NCI-H345 treated with DMSO at 0.1 percent for 48 hours (cell line): Measurements from ENCODE around the gene SLC37A1.

Experiments
- DNase-seq: peaks from one replicate; lab custom pipeline; 2025; ENCODE audit not compliant: unreplicated experiment; lab: John Stamatoyannopoulos, UW

SLC37A1 gene

DNA sequence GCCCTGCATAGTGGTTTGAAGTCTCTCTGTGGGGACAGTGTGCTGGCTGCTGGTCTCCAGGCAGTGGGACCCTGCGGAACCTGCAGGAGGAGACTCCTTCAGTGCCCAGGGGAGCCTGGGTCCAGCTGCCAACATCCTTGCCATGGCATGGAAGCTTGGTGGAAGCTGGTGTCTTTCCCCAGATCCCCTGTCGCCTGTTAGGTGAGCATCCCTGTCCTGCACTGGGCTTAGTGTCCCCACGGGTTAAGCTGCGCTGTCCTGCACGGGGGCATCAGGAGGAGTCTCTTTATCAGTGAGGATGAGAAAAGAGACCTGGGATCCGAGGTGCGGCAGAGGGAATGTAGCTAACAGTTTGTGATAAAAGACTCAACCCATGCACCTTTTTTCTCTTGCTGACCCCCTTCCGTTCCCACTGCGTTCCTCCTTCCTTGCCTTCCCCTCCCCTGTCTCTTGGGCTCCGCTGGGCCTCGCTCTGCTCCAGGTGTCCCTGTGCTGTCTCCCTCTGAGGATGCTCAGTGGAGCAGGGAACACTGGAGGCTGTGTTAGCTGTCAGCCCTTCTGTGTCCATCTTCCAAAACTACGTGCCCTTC lies 59.3 kb downstream of the SLC37A1 start:
- no peak for DNase-seq

DNA sequence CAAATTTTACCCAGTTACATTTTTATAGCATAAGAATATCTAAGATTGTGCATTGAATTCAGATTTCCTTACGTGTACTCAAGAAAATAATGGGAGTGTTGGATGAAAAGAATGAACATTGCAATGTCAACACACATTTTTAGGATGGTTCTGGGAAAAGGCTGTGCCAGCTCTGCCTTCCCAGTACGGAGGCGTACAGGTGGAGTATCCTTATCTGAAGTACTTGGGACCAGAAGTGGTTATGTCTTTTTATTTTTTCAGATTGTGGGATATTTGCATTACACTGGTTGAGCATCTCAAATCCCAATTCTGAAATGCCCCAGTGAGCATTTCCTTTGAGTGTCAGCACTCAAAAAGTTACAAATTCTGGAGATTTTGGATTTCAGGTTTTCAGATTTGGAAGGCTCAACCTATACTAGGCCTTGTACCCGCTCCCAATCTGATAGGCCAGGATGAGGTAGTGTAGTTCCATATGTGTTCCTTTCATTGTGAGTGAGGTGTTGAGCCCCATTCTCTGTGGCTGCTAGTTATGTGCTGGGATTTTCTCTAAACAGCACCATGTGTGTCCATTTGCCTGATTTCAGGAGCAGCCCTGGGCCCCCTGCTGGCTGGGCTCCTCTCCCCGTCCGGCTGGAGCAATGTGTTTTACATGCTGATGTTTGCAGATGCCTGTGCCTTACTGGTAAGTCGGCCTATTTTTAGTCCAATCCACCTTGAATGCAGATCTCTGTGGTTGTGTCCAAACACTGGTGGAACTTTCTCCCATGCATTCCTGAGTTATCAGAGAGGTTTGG lies 60.8 kb downstream of the SLC37A1 start:
- no peak for DNase-seq

GRCh38 chr21:42575111-42575510 lies 61.5 kb downstream of the SLC37A1 start:
- DNase-seq: no peak

- DNase-seq: no peak
Observed at GRCh38 chr21:42576639-42577038, 63.0 kb downstream of the SLC37A1 start.

DNA sequence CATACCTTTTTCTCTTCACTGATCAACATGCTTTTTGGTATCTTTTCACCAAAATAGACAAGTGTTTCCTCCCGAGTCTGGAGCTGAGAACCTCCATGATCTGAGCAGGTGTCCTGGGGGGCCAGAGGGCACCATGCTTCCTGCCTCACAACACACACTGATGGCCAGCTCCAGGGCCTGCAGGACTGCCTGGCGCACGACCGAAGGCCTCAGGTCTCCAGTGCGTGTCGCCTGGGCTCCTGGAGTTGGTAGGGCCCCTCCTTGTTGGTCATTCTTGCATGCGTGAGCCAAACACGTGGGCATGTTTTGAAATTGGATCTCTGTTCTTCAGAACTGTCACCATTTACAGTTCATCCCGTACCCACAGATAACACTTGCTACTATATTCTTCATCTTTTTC lies 64.4 kb downstream of the SLC37A1 start:
- DNase-seq: no peak

GRCh38 chr21:42578761-42579415 lies 65.2 kb downstream of the SLC37A1 start:
- no peak for DNase-seq

GRCh38 chr21:42579456-42580075 lies 65.9 kb downstream of the SLC37A1 start:
- DNase-seq: no peak

- no peak for DNase-seq
Observed at GRCh38 chr21:42580076-42580792, 66.6 kb downstream of the SLC37A1 start.

DNA sequence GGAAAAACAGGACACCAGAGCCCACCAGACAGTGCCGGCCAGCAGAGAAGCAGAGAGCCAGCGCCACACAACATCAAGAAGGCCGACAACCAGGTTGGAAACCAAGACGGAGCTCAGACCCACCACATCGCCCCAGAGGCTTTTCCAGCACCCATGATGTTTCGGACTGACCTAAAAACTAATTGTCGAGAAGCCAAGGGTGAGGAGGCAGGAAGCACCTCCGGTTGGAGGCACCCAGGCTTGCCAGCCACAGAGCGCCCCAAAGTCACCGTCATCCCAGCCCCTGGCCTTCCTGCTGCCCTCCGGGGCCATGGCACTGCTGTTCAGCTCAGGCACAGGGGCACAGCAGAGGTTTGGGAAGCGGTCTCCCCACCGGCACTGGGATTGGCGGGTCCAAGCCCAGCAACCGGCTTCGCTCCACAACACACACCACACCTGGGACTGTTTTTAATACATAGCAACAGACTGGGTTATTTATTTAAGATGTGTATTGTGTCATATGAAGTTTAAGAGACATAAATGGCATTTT lies 67.2 kb downstream of the SLC37A1 start:
- no peak for DNase-seq

GRCh38 chr21:42581336-42581992 lies 67.8 kb downstream of the SLC37A1 start:
- DNase-seq: no peak

DNA sequence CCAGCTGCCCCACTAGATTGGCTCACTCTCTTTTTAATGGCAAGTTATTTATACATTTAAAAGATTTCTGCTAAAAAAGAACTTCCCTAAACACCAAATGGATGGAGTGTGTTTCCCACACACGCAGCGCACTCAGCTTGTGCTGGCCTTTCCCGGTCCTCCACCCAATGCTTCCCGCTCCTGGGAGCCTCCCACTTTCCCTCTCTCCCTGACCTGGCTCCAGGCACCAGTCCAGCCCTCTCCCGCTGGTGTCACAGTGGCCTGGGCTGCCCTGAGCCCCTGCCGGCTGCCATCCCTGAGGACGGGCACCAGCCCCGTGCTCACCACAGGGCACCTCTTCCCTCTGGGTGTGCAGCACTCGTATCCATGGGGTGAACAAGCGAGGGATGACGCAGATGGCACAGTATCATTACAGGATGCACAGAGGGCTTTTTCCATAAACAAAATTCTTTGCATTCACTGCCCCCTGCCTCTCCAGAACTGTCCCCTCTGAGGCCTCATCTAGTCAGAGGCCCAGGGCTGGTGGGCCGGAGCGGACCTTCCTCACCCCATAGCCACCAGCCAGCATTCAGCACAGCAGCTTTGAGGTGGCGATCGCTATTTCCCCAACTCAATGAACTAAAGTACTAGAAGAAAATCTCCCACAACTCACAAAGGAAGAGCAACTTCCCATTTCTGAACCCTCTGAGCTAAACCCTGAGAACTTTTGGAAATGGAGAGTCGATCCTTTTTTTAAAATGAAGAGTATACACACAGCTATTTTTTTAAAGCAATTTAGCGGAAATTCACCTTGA lies 68.5 kb downstream of the SLC37A1 start:
- DNase-seq: no peak

DNA sequence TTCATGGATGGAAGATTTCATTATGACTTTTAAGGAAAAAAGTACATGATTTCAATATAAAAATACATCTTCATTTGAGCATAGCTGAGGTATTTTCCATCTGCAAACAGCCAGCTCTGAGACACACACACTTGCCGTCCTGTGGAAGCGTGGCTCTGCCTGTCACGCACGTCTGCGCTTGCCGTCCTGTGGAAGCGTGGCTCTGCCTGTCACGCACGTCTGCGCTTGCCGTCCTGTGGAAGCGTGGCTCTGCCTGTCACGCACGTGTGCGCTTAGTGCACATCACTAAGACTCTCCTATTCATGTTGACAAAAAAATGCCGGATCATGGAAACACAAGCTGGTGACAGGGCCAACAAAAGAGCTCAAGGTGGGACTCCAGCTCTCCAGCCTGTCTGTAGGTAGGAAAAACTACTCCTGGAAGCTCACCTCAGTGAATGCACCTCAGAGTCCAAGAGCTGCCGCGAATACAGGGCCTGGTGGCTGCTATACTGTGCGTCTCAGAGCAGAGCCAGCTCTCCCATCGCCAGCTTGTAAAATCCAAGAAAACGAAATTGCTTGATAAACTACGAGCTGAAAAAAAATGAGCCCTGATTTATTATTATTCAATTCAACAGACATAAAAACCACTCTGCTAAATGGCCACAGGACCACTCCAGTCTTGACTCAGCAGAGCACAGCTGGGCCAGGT lies 69.3 kb downstream of the SLC37A1 start:
- DNase-seq: no peak

- DNase-seq: no peak
Observed at GRCh38 chr21:42583477-42584295, 70.0 kb downstream of the SLC37A1 start.

- no peak for DNase-seq
Observed at GRCh38 chr21:42584296-42584641, 70.6 kb downstream of the SLC37A1 start.

GRCh38 chr21:42585881-42586280 lies 72.2 kb downstream of the SLC37A1 start:
- no peak for DNase-seq

DNA sequence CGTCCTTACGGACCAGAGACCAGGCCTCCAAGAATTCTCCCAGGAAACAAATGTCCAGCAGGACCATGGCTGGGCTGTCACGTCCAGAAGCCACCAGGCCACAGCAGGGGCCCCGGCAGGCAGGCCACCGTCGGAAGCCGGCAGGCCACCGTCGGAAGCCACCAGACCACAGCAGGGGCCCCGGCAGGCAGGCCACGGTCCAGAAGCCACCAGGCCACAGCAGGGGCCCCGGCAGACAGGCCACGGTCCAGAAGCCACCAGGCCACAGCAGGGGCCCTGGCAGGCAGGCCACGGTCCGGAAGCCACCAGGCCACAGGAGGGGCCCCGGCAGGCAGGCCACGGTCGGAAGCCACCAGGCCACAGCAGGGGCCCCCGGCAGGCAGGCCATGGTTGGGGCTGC lies 72.8 kb downstream of the SLC37A1 start:
- no peak for DNase-seq

DNA sequence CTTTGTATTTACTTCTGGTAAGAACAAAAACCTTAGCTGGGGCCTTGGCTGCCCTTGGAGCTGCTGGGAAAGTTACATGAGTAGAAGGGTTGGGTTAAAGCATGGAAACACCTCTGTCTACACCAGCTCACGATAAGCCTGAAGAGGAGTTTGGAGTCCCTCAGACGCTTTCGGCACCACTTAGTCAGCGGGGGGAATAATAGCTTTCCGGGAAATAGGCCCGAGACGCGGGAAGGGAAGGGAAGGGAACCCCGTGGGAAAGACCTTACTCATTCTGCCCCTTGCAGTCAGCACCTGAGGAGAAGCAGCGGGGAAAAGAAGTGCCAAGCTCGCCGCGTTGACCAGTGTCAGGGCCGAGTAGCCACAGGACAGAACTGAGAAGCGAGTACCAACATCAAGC lies 73.4 kb downstream of the SLC37A1 start:
- no peak for DNase-seq

- no peak for DNase-seq
Observed at GRCh38 chr21:42590431-42591131, 76.9 kb downstream of the SLC37A1 start.
